CD4-positive, alpha-beta T cell (primary cell): ENCODE measurements around the gene CABP2. TPM values are rescaled to one million over a fixed set of nuclear protein-coding genes. Genes with fewer than 3 reads are reported as not detected.

Experiments used
- ATAC-seq: fragments of 200-7000 bp; cut with Tn5 transposase; one replicate; pipeline ENCODE4 v1.10.0; 2022; ENCODE audit warnings: mild to moderate bottlenecking; ENCODE audit not compliant: poor library complexity
- CTCF ChIA-PET: fragments of 350-600 bp; sonication (Branson Sonifier 250); formaldehyde crosslinking; loops from one replicate; lab custom pipeline; 2021; ENCODE audit warnings: antibody characterized with exemption, inconsistent platforms; lab: Charles Lee
- POLR2A ChIA-PET: fragments of 350-600 bp; sonication (Branson Sonifier 250); formaldehyde crosslinking; loops from one replicate; lab custom pipeline; 2021; ENCODE audit warnings: antibody characterized with exemption, inconsistent platforms; lab: Charles Lee
- DNase-seq, 14 experiments: peaks; one replicate each; pipeline ENCODE4 v3.0.0-alpha.2; 2013 to 2020; ENCODE audit warnings: mixed read lengths in 2 of 14
- H3K27ac ChIP-seq, 2 donors: one replicate each; pipeline versions ENCODE4 v1.5.1 to v1.7.0; 2013; ENCODE audit warnings: low read length in 2 of 2, low read depth in 1 of 2, mild to moderate bottlenecking in 1 of 2
- H3K27me3 ChIP-seq, 2 experiments: 1 replicate in 1 of 2; 2 replicates in 1 of 2; pipeline versions ENCODE4 v1.6.1 to v1.7.0; 2013; ENCODE audit warnings: low read length in 2 of 2, control low read depth in 1 of 2, mild to moderate bottlenecking in 1 of 2, moderate library complexity in 1 of 2; ENCODE audit not compliant: insufficient read depth in 2 of 2, control insufficient read depth in 1 of 2
- H3K36me3 ChIP-seq: one replicate; pipeline ENCODE4 v1.6.1; 2013; ENCODE audit warnings: low read length, control low read depth; ENCODE audit not compliant: insufficient read depth
- H3K4me1 ChIP-seq: one replicate; pipeline ENCODE4 v1.6.1; 2013; ENCODE audit warnings: low read length, control low read depth; ENCODE audit not compliant: insufficient read depth
- H3K4me3 ChIP-seq: one replicate; pipeline ENCODE4 v1.5.1; 2013; ENCODE audit warnings: mild to moderate bottlenecking, low read length, moderate library complexity
- H3K9me3 ChIP-seq, 2 experiments: 1 replicate in 1 of 2; 2 replicates in 1 of 2; pipeline versions ENCODE4 v1.6.1 to v1.7.0; 2013; ENCODE audit warnings: low read length in 2 of 2, mild to moderate bottlenecking in 2 of 2, control low read depth in 1 of 2, moderate library complexity in 1 of 2; ENCODE audit not compliant: control insufficient read depth in 1 of 2, insufficient read depth in 1 of 2
- H3K27ac Mint-ChIP-seq: one replicate; pipeline ENCODE4 v1.8.0; 2020; ENCODE audit warnings: mixed read lengths
- H3K27me3 Mint-ChIP-seq: one replicate; pipeline ENCODE4 v1.8.0; 2021; ENCODE audit warnings: mixed read lengths
- H3K36me3 Mint-ChIP-seq: one replicate; pipeline ENCODE4 v1.8.0; 2021; ENCODE audit warnings: low read depth, mixed read lengths
- H3K4me1 Mint-ChIP-seq: one replicate; pipeline ENCODE4 v1.8.0; 2021; ENCODE audit warnings: low read depth, mixed read lengths
- H3K4me3 Mint-ChIP-seq: one replicate; pipeline ENCODE4 v1.8.0; 2020; ENCODE audit warnings: mild to moderate bottlenecking, mixed read lengths
- H3K9me3 Mint-ChIP-seq: one replicate; pipeline ENCODE4 v1.8.0; 2020; ENCODE audit warnings: mixed read lengths
- intact Hi-C, 2 experiments: fragments of 100-400 bp; cut with DNase I in 1 of 2; cut with micrococcal nuclease in 1 of 2; formaldehyde crosslinking; loops; one replicate each; pipeline versions ENCODE4 v1.15.1 to v1.9.0; 2023 to 2025; cut with DNase I, micrococcal nuclease
- total RNA-seq, 174 experiments: library from RNA in 2 of 174; stranded (reverse) in 2 of 174; gene quantifications; one replicate each; pipeline ENCODE4 v1.2.3 and lab custom pipeline; 2021 to 2026
- TF ChIP-seq, protein P1 (sequence below): fragments of 200-600 bp; IDR thresholded peaks from one replicate; pipeline ENCODE4 v1.8.0; 2022; ENCODE audit warnings: antibody characterized with exemption, mild to moderate bottlenecking

CABP2 gene
- total RNA-seq, 2 experiments from 2014 or later: not detected

DNA sequence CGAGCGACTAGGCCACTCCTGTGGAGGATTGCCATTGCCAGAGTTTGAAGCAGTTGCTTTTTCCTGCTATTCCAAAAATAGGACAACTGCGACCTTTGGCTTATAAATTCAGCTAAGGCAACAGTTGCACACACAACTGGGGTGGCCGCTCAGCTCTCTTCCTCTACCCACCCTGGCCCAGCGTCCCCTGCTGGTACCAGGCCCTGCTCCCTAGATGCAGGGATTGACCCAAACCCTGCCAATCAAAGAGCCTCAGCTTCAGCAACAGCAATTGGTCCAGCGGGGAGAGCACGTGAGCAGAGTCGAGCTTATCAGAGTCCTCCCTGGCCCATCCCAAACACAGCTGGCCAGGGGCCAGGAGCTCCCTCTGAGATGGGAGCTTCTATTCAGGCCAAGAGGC lies 22.0 kb upstream of the CABP2 start:
- H3K27ac Mint-ChIP-seq: no peak overlapping the region

DNA sequence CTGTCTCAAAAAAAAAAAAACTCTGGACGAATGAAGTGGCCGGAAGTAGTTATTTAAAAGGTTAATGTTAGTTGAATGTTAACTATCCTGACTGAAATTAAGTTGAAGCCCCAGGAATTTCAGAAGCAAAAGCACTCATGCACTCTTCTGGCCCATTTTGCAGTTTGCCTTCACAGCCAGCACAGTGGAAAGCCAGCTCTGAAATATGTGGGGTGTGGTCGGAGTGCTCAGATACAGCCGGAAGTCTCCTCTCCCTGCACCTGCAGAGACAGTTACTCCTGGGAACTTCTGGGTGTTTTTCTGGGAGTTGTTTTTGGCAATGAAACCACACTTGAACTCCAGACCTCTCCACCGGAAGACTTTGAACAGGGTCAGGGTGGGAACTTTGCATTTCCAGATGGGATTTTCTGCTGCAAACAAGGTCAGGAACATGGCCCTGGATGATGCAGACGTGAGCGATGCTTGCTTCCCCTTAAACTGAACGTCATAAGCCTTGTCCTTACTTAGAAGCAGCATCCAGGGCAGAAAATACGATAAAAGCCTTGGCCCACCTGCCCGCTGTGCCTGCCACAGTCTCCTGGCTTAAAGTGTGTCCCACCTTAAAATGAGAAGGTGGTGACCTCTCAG lies 21.5 kb upstream of the CABP2 start:
- no peak overlapping the region for H3K4me3 ChIP-seq
- ChIA-PET CTCF (no interaction called here), POLR2A (no interaction called here)
- H3K36me3 ChIP-seq: no peaks in the 10 kb centered on the region
- ATAC-seq (no peak), DNase-seq (no peak)
- peaks cover 3% of the 10 kb centered on the region for H3K27me3 Mint-ChIP-seq
- H3K9me3 Mint-ChIP-seq: no peaks in the 10 kb centered on the region
- no peak overlapping the region for H3K27ac Mint-ChIP-seq
- intact Hi-C loops: loop anchor here in 1 of 2 experiments (10.0 kb wide), 1 partner anchor 840 kb away; no protein-coding TSS in a partner anchor
- H3K36me3 Mint-ChIP-seq: no peaks in the 10 kb centered on the region
- no peak overlapping the region for H3K27ac ChIP-seq
- H3K4me3 Mint-ChIP-seq: no peak overlapping the region
- H3K4me1 Mint-ChIP-seq: no peaks in the 10 kb centered on the region
- H3K27me3 ChIP-seq: no peaks in the 10 kb centered on the region
- H3K9me3 ChIP-seq: no peaks in the 10 kb centered on the region
- TF ChIP-seq, protein P1, sequence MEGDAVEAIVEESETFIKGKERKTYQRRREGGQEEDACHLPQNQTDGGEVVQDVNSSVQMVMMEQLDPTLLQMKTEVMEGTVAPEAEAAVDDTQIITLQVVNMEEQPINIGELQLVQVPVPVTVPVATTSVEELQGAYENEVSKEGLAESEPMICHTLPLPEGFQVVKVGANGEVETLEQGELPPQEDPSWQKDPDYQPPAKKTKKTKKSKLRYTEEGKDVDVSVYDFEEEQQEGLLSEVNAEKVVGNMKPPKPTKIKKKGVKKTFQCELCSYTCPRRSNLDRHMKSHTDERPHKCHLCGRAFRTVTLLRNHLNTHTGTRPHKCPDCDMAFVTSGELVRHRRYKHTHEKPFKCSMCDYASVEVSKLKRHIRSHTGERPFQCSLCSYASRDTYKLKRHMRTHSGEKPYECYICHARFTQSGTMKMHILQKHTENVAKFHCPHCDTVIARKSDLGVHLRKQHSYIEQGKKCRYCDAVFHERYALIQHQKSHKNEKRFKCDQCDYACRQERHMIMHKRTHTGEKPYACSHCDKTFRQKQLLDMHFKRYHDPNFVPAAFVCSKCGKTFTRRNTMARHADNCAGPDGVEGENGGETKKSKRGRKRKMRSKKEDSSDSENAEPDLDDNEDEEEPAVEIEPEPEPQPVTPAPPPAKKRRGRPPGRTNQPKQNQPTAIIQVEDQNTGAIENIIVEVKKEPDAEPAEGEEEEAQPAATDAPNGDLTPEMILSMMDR: no peak
- H3K4me1 ChIP-seq: no peaks in the 10 kb centered on the region

More for the DNA sequence above, 22.0 kb upstream of the CABP2 start:
- no peaks in the 10 kb centered on the region for H3K36me3 ChIP-seq
- H3K4me1 ChIP-seq: no peaks in the 10 kb centered on the region
- intact Hi-C loops: loop anchor here in 1 of 2 experiments (10.0 kb wide), 1 partner anchor 840 kb away; no protein-coding TSS in a partner anchor
- Mint-ChIP-seq H3K4me3 (no peak overlapping the region), H3K27me3 (peaks cover 3% of the 10 kb centered on the region), H3K36me3 (no peaks in the 10 kb centered on the region), H3K9me3 (no peaks in the 10 kb centered on the region), H3K4me1 (no peaks in the 10 kb centered on the region)
- H3K9me3 ChIP-seq: no peaks in the 10 kb centered on the region
- no peaks in the 10 kb centered on the region for H3K27me3 ChIP-seq
- POLR2A ChIA-PET: no interaction called here
- H3K4me3 ChIP-seq: no peak overlapping the region
- ATAC-seq: no peak
- no peak overlapping the region for H3K27ac ChIP-seq
- CTCF ChIA-PET: no interaction called here
- TF ChIP-seq, protein P1: no peak
- DNase-seq: no peak

DNA sequence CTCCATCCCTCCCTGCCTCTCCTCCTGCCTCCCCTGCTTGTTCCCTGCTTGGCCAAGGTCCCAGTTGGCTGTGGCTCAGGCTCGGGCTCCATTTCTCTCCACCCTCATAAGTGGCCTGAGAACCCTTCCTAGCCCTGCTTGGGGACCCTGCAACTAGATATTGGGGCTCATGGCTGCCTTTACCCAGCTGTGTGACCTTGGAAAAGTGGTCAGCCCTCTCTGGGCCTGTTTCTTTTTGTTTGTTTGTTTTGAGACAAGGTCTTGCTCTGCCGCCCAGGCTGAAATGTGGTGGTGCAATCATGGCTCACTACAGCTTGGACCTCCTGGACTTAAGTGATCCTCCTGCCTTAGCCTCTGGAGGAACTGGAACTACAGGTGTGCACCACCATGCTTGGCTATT lies 20.3 kb upstream of the CABP2 start:
- Histone ChIP-seq H3K4me1 (no peaks in the 10 kb centered on the region), H3K36me3 (no peaks in the 10 kb centered on the region), H3K27me3 (no peaks in the 10 kb centered on the region), H3K27ac (no peak overlapping the region), H3K9me3 (no peaks in the 10 kb centered on the region), H3K4me3 (no peak overlapping the region)
- TF ChIP-seq, protein P1: no peak
- ATAC-seq (no peak), DNase-seq (no peak)
- CTCF ChIA-PET: no interaction called here
- Mint-ChIP-seq H3K27me3 (peaks cover 3% of the 10 kb centered on the region), H3K4me3 (no peak overlapping the region), H3K9me3 (no peaks in the 10 kb centered on the region), H3K27ac (no peak overlapping the region), H3K4me1 (no peaks in the 10 kb centered on the region), H3K36me3 (no peaks in the 10 kb centered on the region)
- POLR2A ChIA-PET: interaction anchor here (0.6 kb wide), 1 partner anchor 8 kb away, joined by 3 read pairs; no protein-coding TSS in a partner anchor
- intact Hi-C loops: loop anchor here in 1 of 2 experiments (10.0 kb wide), 1 partner anchor 839 kb away; no protein-coding TSS in a partner anchor
